DMS53 treated with DMSO at 0.1 percent for 48 hours (cell line): ENCODE results near the gene JADE2.

Source experiments
- DNase-seq: peaks from one replicate; lab custom pipeline; 2025; ENCODE audit not compliant: unreplicated experiment; lab: John Stamatoyannopoulos, UW

JADE2 gene

DNA sequence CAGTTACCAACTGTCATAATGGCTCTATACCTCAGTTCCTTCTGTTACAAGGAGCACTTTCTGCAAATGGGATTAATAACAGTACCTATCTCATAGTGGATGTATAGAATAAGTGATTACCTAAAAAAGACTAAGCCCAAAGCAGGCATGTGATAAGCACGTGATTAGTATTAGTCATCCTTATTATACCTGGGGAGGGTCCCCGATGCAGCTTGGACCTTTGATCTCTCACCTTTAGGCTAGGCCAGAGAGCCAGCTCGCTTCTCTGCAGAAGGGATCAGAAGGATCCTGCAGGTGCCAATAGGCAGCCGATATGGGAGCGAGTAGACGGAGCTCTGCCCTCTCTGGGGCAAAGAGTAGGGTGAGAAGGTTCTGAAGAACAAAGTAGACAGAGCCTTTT is 4.0 kb downstream of the JADE2 start:
- no peak for DNase-seq

DNA sequence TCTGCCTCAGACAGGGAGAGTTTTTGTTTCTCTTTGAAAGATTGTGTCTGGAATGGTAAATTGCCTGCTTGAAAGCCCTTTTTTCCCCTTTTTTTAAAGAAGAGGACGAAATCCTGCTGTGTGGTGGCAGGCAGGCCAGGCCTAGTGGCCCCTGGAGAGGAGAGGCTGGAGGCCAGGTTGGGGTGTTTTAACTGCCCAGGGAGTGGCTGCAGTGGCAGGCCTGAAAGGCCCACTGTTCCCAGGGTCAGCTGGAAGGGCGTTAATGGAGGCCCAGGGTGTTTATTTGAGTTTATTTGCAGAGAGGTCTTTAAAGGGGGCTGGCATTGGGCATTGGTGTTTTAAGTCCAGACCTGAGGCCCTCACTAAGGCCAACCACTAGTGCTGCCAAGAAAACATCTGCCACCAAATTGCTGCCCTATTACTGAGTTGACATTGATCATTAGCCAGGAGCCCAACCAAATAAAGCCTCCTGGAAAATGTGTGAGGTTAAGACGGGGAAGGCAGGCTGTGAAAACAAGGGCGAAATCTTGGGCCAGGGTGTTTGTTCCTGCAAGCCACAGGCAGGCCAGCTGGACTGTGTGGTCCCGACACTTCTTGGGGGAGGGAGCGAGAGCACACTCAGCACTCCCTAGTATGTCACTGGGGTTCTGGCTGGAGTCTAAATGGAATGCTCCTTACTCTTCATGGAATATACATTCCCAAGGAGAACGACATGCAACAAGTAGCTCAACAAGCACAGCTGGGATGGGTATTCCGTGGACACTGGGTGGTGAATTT is 5.0 kb downstream of the JADE2 start:
- no peak for DNase-seq

DNA sequence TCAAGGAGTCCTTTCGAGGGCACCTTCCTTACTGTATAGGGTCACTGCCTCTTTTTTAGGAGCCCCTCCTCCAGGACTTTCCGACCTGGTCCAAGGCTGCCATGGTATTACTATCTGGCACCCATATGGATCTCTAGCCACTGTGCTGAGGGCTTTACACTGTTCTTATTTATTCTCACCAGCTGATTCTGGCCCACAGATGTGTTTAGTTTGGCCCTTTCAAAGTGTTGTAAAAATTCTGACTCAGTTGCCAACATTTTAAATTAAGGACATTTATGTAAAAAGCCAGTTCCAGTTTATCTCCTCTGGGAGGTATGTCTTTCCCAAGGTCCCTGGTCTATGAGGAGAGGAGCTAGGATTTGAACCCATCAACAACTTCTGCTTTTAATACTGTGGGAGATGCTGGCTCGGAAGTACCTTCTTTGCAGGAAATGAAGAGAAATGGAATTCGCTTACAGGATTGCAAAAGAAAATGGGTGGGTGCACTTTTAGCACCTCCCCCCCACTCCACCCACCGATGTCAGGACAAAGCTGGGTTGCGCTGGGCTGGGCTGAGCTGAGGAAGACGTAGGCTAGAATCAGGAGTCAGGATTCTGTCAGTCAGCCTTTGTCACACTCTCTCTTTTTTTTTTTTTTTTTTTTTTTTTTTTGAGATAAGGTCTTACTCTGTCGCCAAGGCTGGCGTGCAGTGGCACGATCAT is 7.8 kb downstream of the JADE2 start:
- DNase-seq = no peak

DNA sequence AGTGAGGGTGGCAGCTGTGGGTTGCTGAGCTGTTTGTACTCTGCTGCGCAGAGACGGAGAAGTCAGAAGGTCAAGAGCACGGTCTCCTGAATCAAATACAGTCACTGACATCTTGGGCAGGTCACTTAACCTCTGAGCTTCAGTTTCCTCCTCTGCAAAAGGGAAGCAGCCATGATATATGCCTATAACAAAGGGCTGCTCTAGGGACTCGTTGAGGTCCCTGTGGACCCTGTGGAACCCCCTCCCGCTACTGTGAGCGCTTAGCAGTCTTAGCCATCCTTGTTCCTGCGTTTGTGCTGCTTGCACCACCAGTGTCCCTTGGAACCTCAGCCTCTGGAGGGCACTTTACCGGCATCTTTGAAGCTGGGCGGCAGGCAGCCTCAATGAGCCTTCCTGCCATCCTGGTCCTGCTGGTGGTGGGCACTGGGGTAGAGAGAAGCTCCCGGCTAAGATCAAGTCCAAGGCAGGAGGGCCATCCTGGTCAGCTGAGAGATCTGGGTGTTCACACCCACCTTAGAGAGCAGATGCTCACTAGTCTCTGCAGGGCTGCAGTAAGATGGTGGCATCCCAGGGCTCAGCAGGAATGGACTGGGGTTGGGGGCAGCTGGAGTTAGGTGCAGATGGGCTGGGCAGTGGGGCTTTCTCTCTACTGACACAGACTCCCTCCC is 8.7 kb downstream of the JADE2 start:
- DNase-seq = no peak

DNA sequence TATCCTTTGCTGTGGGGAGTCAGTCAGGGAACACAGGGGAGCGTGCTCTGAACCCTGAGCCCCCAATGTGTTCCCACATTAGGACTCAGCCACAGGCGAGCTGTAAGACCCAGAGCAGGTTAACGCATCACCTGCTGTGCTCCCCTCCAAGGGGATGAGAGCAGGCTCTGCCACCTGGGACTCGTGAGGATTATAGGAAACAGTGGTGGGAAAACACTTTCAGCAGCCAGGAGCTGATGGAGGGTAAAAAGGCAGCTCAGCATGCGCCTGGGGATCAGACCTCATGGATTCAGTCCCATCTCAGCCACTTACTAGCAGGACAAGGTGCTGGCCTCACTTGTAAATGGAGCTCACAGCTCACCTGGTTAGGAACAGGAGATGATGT is 9.2 kb downstream of the JADE2 start:
- DNase-seq = no peak

DNA sequence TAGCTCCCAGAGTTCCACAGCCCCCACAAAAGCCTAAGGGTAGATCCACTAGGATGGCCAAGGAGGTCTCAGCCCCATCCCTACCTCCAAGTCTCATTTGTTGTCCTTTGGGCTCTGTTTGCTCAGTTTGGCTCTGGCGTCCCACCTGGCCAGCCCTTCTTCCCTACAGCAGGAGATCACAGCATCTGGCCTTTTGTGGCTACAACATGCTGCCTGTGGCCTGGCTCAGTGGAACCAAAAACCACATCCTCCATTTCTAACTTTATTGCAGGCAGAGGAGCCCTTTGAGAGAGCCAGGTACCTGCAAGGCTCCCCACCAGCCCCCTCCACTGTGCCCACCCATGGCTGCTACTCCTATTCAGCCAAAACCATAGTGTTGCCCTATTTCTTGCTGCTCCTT is 11.4 kb downstream of the JADE2 start:
- DNase-seq = no peak

DNA sequence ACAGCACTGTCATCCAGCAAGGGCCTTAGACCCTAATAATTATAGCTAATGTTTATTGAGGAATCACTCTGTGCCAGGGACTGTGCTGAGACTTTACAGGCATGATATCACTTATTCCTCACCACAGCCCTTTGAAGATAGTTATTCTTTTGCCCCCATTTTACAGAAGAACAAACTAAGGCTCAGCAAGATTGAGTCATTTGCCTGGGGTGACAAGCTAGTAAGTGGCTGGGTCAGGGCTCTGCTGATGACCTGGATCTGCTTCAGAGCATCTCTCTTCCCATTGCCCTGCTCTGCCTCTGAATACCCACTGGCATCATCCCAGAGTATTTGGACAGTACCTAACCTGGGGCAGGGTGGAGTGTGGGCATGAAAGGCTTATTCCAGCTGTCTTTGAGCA is 11.8 kb downstream of the JADE2 start:
- DNase-seq = no peak

DNA sequence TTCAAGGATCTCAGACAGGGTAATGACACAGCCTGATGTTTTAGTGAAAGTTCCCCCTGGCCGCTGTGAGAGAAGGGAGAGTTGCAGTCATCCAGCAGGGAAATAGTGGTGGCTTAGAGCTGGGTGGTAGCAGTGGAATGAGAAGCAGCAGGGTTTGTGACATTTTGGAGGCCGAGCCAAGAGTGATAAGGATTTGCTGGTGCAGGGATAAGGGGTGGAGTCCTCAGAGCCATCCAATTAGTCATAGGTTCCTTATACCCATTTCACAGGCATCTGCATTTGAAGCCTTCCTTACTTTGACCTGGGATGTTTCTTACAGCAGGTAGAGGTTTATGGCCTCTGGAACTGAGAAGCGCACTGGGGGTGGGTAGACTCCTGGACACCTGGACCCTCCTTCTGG is 12.8 kb downstream of the JADE2 start:
- DNase-seq = no peak

DNA sequence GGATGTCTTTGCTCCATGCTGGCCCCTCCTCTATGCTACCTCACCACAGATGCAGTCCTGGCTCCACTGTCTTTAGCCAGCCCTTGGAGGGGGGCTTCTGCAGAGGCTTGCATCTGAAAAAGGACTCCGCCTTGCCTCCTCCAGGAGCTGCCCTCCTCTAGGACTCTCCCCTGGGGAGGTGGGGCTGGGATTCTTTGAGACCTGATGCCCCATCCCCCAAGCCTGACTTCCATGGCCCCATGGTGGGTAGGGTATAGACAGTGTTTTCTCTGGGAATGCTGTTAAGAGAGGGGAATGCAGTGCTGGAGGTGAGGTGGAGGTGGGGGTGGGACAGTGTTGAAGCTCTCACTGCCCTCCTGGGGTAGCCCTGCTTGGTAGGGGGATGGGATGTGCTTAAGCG is 14.3 kb downstream of the JADE2 start:
- no peak for DNase-seq

DNA sequence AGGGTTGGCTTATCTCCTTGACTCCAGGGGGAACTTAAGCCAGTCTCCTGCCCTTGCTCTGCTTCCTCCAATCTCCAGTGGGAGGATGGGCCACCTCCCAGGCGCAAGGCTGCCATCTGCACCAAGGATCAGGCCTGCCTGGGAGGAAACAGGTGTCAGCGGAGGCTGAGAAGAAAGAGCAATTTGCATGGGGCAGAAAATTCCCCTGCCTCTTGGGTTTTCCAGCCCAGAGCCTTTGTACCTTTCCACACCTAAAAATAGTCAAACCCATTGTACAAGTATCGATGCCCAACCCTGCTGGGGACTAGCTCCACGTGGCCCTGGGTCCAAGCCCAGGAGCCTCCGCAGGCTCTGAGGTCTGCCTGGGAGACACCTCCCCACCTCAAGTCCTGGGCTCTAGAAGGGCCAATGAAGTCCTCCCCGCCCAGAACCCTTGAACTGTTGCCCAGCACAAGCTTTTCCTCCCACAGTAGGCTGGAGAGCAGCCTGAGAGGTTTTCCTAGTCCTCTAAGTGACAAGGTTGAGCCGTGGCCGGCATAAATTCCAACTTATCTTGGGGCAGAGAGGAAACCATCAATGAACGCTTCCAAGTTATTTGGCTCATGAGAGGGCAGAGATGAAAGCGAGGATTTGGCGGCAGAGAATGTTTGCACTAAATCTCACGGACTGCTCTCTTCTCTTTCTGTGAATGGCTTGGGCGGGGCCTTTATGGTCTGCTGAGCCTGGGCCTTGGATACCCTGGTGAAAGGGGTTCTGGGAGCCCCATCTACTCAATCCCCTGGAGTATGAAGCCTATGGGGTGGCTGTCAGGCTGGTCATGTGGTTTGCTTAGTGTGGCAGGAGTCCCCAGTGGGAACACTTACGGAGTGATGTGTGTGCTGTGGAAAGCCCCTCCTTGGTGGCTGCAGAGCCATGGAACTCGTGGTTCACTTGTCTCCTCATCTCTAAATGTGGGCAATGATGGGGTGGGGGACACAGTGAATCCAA is 15.6 kb downstream of the JADE2 start:
- no peak for DNase-seq

DNA sequence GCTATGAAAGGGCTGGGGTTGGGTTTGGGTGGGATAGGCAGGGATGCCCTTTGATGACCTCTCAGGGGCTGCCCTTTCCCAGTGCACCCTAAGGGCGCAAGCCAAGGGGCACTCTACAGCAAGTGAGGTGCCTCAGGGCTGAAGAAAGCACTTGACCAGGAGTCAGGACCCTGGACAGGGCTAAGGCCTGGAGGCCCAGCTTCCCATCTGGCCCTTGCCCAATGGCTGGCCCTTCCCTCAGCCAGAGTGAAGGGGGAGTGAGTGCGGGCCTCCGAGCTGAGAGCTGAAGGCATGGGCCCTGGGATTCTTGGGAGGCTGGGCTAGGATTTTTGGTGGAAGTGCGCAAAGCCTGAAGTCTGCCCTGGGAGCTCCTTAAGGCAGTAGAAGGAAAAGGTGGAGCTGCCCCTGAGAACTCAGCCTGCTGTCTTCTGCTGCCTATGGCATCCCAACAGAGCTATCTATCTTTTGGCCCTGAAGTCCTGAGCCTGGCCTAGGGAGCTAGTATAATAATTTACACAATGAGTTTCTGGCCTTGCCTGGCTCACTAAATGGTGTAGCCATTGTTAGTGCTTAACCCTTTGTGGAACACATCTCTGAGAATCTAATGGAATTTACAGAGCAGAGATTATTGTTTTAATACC is 16.4 kb downstream of the JADE2 start:
- DNase-seq = no peak

DNA sequence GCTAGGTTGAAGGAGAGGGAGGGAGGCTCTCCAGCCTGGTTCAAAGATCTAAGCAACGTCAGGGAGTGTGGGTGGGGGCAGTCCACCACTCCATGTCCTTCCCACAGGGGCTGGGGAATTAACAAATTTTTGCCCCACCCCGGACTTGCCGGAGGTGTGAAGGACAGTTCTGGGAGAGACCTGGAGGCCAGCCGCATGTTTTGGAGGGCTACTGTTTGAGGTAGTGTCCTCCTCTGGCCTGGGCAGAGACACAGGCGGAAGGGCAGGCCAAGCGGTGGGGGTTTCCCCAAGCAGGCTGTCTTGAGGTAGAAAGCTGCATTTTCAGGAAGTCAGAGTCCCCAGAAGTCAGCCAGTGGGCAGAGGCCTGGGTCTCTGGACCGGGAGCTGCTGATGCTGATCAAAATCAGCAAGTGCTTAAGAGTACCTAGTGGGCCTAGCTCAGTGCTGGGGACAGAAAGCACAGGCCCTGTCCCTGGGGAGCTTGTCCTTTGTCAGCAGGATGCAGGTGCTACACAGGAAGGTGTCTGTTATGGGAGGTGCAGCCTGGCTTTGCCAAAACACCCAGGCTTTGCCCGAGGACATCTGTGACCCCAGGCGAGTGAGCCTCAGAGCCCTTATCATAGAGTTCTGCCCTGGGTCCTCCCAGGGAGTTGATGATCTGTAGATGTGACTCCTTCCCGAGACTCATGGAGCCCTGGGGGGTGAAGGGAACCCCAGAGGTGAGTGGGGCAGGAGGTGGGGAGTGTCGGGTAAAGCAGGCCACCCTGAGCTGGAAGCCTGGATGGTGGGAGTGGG is 18.5 kb downstream of the JADE2 start:
- DNase-seq = no peak

DNA sequence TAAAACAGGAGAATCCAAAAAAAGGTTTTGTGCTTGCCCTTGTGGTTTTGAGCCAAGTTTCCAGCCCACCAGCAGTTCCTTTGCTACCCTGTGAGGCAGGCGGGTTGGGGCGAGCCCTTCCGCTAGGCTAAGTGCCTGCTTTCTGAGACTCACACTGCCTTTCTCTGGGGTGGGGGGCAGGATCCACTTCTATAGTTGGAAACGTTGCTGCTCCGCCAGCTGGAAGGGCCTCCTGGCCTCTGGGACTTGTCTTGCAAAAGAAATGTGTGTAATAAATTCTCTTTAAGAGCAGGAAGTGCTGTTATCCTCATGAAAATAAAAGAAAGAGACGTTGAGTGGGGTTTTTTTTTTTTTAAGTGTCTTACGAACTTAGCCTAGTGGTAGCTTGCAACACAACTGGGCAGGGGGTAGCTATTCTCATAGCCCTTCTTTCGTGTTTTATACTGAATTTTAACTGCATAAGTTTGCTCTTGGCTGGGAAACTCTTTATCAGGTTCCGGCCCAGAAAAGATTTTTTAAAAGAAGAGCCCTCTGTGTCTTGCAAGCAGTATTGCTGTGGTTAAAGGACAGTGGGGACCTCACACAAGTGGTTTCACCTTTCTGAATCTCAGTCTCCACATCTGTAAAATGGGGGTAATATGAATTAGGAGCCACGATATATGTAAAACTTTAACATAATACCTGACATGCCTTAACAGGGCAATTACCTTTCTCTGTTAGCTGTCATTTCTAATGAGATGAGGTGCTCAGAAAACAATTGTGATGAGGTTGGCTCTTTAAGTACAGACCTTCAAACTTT is 19.8 kb downstream of the JADE2 start:
- no peak for DNase-seq

DNA sequence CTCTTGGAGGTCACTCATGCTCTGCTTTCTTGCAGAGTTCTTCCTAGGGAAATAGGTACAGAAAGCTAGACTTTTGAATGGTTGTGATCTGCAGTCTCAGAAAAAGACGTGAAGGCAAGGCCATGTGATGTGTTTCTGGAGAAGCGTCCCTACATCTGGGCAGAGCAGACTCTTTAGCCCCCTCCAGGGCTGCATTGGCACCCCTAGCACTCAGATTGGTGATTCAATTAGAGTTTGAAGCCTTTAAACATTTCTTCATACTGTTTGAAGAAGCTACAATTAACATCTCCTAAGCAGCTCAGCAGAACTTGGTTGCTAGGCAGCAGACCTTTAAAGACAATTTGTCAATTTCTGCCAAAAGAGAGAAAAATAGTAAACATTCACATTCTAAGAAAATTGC is 21.6 kb downstream of the JADE2 start:
- DNase-seq = no peak

DNA sequence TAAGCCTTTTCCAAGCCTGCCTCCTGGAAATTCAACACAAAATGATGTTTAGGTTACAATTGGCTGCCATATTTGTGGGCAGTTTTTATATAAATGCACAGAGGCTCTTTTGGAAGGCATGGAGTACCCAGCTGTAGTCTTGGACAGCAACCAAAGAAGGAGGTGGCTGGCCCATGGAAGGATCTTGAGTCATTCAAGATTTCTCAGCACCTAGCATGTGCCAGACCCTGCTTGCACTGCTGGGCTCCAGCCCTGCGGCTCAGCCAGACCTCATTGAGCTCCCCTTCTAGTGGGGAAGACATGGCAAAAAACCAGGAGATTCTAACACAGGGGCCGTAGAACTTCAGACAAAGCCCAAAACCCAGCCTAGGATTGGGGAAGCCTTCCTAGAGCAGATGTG is 22.1 kb downstream of the JADE2 start:
- DNase-seq = no peak

DNA sequence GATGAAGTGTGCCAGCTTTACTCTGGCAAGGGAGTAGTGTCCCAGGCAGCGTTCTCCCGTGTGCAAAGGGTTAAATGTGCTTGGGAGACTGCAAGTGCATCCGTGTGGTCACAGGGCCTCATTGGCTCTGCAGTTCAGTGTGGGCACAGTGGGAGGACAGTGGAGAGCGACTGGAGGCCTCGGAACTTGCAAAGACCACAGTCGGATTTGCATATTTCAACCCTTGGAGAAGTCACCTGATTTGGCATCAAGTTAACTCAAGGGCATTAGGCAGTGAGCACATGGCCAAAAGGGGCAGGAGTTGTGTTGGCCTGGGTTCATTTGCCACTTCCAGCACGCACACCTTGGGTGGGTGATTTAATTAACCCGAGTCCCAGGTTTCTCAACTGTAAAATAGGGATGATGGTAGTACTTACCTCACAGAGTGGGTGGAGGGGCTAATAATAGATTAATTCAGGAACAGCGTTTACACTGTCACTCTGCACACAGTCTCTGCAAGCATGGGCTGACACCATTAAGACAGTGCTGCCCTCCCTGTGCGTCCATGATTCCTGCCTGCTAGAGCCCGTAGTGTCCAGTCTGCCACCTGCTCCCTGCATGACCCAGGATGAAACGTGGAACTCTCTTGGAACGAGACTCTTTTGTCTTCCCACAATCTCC is 22.7 kb downstream of the JADE2 start:
- no peak for DNase-seq

DNA sequence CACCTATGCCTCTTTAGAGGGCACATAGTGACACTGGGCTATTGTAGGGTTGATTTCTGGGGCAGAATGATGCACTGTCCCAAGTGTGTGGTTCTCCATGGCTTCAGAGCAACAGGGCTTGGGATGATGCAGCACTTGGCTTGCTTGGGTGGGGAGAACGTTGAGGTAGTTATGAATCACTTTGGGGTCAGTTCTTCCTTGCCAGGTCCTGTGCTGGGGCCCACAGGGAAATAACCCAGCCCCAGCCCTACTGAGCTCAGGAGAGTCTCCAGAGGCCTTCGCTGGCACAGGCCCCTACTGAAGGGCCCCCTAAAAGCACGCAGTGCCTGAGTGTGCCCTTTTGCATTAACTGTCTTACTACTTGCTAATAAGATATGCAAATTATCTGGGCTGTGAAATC is 24.2 kb downstream of the JADE2 start:
- no peak for DNase-seq
